Measurements from ENCODE around the gene NUAK2. TPM values are rescaled to one million over a fixed set of nuclear protein-coding genes. Genes with fewer than 3 reads are reported as not detected.
A peak's percentile ranks its signal among the peaks of the same experiment; 100 is the strongest.

Gene NUAK2
- total RNA-seq, 1 donor from 2014 or later: 1.2 TPM

GRCh38 chr1:205346956-205347574 lies 25.5 kb upstream of the NUAK2 start:
- no peak for DNase-seq (ENCODE audit: low read depth, low spot score)

- DNase-seq (ENCODE audit: low read depth, low spot score): no peak
These were observed 24.2 kb upstream of the NUAK2 start for GRCh38 chr1:205345761-205346160.

- DNase-seq (ENCODE audit: low read depth, low spot score): no peak
These were observed 22.8 kb upstream of the NUAK2 start for GRCh38 chr1:205344066-205344928.

DNA sequence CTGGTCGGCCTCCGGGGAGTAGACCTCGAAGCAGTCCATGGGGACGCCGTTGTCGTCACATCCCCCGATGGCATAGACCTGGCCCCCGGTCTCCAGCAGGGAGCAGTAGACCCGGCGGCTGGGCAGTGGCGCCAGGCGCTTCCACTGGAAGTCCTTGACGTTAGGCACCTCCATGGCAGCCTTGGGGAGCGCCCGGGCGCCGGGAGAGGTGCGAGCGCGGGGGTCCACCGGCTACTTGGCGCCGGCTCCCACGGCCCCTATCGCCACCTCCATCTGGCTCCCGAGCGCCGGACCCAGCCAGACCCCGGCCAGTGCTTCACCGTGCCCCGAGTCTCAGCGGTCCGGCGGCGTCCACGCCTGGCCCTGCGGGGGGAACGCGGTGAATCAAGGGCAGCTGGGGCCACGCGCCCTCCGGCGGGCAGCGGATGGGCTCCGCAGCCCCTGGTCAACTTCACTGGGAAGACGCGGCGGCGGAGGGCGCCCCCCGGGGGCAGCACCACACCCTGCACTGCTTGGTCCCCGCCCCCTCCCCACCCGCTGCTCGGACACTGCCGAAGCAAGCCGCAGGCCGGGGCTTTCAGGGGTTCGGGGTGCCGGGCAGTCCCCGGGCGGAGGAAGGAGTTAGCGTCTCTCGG lies 22.0 kb upstream of the NUAK2 start:
- no peak for DNase-seq (ENCODE audit: low read depth, low spot score)

DNA sequence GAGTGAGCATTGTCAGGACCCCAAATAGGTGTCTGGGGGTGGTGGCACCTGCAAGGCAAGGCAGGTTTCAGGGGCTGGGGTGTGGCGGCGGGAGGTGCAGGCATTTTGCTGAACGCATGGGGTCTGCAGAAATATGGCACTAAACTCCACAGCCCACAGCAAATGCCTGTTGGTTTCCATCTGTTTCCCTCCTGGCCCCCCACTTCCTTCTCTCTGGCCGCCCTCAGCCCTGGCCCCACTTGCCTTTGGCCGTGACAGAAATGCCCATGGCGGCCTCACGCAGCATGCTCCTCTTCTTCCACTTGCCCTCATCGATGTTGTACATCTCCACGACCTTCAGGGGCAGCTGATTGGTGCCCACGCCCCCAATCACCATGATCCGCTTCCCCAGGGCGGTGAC lies 21.4 kb upstream of the NUAK2 start:
- DNase-seq (ENCODE audit: low read depth, low spot score): no peak

- DNase-seq (ENCODE audit: low read depth, low spot score): no peak
These were observed 19.1 kb upstream of the NUAK2 start for GRCh38 chr1:205340676-205341075.

GRCh38 chr1:205339717-205340116 lies 18.2 kb upstream of the NUAK2 start:
- DNase-seq (ENCODE audit: low read depth, low spot score): no peak

DNA sequence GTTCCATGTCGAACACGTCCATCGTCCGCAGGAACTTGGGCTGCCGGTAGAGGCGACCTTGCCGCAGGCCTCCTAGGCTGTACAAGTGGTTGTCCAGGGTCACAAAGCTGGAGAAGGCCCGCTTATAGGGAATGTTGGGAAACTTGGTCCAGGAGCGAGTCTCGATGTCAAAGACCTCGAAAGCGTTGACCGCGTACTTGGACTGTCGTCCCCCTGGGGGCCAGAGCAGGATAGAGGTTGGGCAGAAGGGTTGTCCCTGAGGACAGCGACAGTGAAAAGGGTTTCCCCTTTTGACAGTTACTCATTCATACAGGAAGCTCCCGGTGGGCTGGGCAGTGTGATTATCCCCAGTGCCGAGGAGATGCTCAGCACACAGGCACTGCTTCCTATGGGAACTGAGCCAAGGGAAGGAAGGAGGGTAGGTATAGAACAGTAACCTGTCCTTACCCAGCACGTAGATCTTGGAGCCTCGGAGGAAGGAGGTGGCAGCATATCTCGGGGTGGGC lies 17.7 kb upstream of the NUAK2 start:
- no peak for DNase-seq (ENCODE audit: low read depth, low spot score)

GRCh38 chr1:205338011-205338410 lies 16.5 kb upstream of the NUAK2 start:
- DNase-seq (ENCODE audit: low read depth, low spot score): no peak

- no peak for DNase-seq (ENCODE audit: low read depth, low spot score)
These were observed 15.9 kb upstream of the NUAK2 start for GRCh38 chr1:205337481-205337880.

- DNase-seq (ENCODE audit: low read depth, low spot score): no peak
These were observed 14.1 kb upstream of the NUAK2 start for GRCh38 chr1:205335692-205336091.

DNA sequence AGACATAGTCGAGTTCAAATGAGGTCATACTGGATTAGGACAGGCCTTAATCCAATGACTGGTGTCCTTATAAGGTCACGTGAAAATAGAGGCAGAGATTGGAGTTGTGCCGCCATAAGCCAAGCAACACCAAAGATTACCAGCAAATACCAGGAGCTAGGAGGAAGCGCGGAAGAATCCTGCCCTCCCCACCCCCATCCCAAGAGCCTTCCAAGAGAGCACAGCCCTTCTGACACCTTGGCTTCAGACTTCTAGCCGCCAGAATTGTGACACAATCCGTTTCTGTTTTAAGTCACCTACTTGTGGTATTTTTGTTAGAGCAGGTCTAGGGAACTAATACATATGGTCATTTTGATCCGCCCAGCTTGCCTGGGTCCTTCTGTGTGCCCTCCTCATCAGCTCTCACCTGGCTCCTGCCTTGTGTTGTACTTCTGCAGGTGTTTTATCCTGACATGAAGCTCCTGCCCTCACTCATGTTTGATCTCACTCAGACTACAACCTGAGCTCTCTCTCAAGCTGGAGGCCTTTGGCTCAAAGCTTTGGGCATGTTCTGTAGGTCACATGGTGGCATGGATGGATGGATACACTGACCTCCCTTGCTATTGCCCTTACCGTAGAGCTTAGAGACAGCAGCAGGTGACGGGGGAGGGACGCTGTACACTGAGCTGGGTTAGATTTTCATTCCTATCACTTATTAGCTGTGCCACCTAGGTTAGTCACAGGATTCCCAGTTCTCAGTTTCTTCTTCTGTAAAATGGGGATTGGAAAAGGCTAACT lies 10.7 kb upstream of the NUAK2 start:
- no peak for DNase-seq (ENCODE audit: low read depth, low spot score)

GRCh38 chr1:205330150-205330549 lies 8.6 kb upstream of the NUAK2 start:
- DNase-seq (ENCODE audit: low read depth, low spot score): no peak

DNA sequence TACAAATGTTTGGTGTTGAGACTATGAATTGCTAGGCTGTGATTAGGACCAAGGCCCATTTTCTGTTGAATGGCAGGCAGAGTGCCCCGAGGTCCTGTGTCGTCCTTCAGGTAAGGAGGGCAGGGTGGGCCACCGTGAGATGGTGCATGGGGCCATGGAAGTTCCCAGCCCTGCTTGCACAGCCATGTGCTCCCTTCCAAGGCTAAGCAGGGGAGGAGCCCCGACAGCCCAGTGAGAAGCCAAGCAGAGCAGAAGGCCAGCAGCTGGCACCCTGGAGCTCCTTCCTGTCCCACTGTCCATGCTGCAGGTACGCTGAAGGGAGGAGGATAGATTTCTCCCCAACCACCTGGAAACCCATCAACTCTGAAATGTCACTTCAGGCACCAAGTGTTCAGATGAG lies 8.2 kb upstream of the NUAK2 start:
- DNase-seq (ENCODE audit: low read depth, low spot score): no peak

DNA sequence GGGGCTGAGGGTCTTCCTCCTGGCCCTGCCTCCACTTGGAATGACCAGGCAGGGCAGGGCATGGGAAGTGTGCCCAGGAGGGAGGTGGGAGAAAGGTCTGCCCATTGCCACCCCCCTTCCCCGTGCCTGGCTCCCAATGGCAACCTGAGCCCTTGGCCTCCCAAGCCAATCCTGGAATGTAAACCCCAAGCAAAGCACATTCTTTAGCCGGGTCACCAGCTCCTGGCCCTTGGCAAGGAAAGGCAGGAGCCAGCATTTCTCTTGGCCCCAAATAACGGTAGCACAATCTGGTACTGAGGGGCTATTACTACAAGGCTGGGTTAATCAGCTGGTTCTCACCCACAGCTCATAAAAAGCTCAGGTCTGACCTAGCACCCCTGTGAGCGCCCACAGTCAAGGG lies 6.9 kb upstream of the NUAK2 start:
- DNase-seq (ENCODE audit: low read depth, low spot score): no peak

DNA sequence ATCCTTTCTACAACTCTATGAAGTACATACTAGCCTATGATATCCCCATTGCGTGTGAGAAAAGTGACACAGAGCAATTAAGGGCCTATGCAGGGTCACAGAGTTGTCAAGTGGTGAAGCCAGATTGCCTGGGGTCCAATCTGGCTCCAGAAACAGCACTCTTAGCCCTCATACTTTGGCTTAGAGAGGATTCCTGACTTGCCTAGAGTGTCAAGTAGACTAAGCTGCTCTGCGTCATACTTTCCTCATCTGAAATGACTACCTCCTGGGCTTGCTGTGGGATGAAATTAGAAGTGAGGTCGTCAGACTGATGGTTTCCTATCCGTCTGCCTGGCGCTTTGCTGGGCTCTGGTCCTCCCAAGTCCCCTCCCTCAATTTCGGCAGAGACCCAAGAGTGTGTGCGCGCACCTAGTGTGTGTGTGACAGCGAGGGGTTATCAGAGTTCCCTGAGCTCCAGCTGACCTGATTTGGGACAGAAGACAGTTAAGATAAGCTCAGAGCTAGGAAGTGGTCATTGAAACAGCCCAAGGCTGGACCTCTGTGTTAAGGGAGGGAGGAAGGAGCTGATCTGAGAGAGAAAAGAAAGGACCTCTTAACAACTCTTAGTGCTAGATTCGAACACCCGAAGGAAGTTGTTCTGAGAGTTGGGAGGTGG lies 5.4 kb upstream of the NUAK2 start:
- DNase-seq (ENCODE audit: low read depth, low spot score): no peak

GRCh38 chr1:205325334-205325884 lies 3.9 kb upstream of the NUAK2 start:
- DNase-seq (ENCODE audit: low read depth, low spot score): peak; percentile 40

- peak; percentile 30 for DNase-seq (ENCODE audit: low read depth, low spot score)
These were observed 3.2 kb upstream of the NUAK2 start for GRCh38 chr1:205324781-205325180.

GRCh38 chr1:205323794-205324193 lies 2.2 kb upstream of the NUAK2 start:
- no peak for DNase-seq (ENCODE audit: low read depth, low spot score)

DNA sequence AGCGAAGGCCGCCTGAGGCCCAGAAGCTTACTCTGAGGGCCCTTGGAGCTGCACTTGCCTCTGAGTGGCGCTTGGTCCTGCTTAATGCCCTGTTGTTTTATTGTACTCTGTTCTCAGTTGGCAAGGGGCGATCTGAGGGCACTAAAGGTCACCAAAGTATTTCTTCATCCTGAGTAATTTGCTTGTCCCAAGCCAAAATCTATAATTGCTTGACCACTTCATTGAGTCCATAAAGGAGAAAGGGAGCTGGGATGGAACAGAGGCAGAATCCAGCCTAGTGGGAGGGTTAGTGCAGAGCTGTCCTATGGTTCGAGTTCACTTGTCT lies 376 bp upstream of the NUAK2 start:
- DNase-seq (ENCODE audit: low read depth, low spot score): no peak

Data from pulmonary artery endothelial cell (primary cell).